IMR-90 (cell line): ENCODE measurements around the gene SOX5. TPM values are rescaled to one million over a fixed set of nuclear protein-coding genes. Genes with fewer than 3 reads are reported as not detected.
"Not testable (repeated sequence)": the region's sequence is repeated elsewhere in the genome, so short reads cannot be mapped to it uniquely, and the experiment has no call there.

Experiments
- ATAC-seq: fragments of 200-7000 bp; cut with Tn5 transposase; 2 replicates; pipeline ENCODE4 v1.9.1; 2020; ENCODE audit warnings: low read depth, mild to moderate bottlenecking, moderate library complexity
- BruUV-seq: library from RNA; stranded (reverse); fragments of 400-500 nt; replicated peaks from 2 replicates; lab custom pipeline; 2021; lab: Mats Ljungman, UMichigan
- CTCF ChIA-PET: fragments of 300-600 bp; formaldehyde crosslinking; extraction: SDS; loops from one replicate; lab custom pipeline; 2021; ENCODE audit warnings: antibody characterized with exemption; lab: Yijun Ruan, JAX
- POLR2A ChIA-PET: fragments of 300-600 bp; sonication (Branson Sonifier 250); formaldehyde crosslinking; loops from one replicate; lab custom pipeline; 2022; ENCODE audit warnings: antibody characterized with exemption; ENCODE audit not compliant: unreplicated experiment; lab: Charles Lee
- DNase-seq: peaks from one replicate; pipeline ENCODE4 v3.0.0; 2013
- H2AFZ ChIP-seq: replicated peaks from 2 replicates; pipeline ENCODE3; 2013; ENCODE audit warnings: low read length, mild to moderate bottlenecking; ENCODE audit not compliant: poor library complexity
- H2AK5ac ChIP-seq: 2 replicates; pipeline ENCODE4 v1.6.1; 2013; ENCODE audit warnings: low read depth, low read length, inconsistent platforms
- H2AK9ac ChIP-seq: replicated peaks from 2 replicates; pipeline ENCODE3; 2013; ENCODE audit warnings: mild to moderate bottlenecking, low read depth, low read length, moderate library complexity; ENCODE audit not compliant: poor library complexity
- H2BK120ac ChIP-seq: 2 replicates; pipeline ENCODE4 v1.6.1; 2013; ENCODE audit warnings: low read depth, low read length, inconsistent platforms
- H2BK15ac ChIP-seq: 3 replicates; pipeline ENCODE4 v1.6.1; 2013; ENCODE audit warnings: low read depth, low read length, inconsistent platforms
- H2BK20ac ChIP-seq: 2 replicates; pipeline ENCODE4 v1.6.1; 2013; ENCODE audit warnings: low read depth, mild to moderate bottlenecking, inconsistent platforms, low read length, moderate library complexity
- H2BK5ac ChIP-seq: 2 replicates; pipeline ENCODE4 v1.6.1; 2013; ENCODE audit warnings: mild to moderate bottlenecking, low read depth, low read length, inconsistent platforms; ENCODE audit not compliant: poor library complexity, severe bottlenecking
- H3K14ac ChIP-seq: replicated peaks from 2 replicates; pipeline ENCODE4 v1.6.1; 2013; ENCODE audit warnings: low read depth, low read length, inconsistent platforms
- H3K18ac ChIP-seq: 2 replicates; pipeline ENCODE4 v1.6.1; 2013; ENCODE audit warnings: low read depth, low read length, control low read depth
- H3K23ac ChIP-seq: 2 replicates; pipeline ENCODE4 v1.6.1; 2013; ENCODE audit warnings: low read depth, low read length, inconsistent platforms
- H3K27ac ChIP-seq: 2 replicates; pipeline ENCODE4 v1.5.1; 2013; ENCODE audit warnings: mild to moderate bottlenecking, control low read depth, low read length; ENCODE audit not compliant: insufficient read depth
- H3K27me3 ChIP-seq: 2 replicates; pipeline ENCODE4 v1.6.1; 2013; ENCODE audit warnings: low read length; ENCODE audit not compliant: control insufficient read depth, insufficient read depth
- H3K36me3 ChIP-seq: 2 replicates; pipeline ENCODE4 v1.6.1; 2013; ENCODE audit warnings: low read length, mixed read lengths; ENCODE audit not compliant: control insufficient read depth, insufficient read depth
- H3K4ac ChIP-seq: 2 replicates; pipeline ENCODE4 v1.6.1; 2013; ENCODE audit warnings: low read depth, low read length, inconsistent platforms
- H3K4me1 ChIP-seq: 2 replicates; pipeline ENCODE4 v1.6.1; 2013; ENCODE audit warnings: low read length, mixed read lengths; ENCODE audit not compliant: control insufficient read depth, insufficient read depth
- H3K4me2 ChIP-seq: 2 replicates; pipeline ENCODE4 v1.6.1; 2013; ENCODE audit warnings: low read depth, mild to moderate bottlenecking, control low read depth, low read length, moderate library complexity
- H3K4me3 ChIP-seq: 2 replicates; pipeline ENCODE4 v1.5.1; 2013; ENCODE audit warnings: low read depth, mild to moderate bottlenecking, control low read depth, low read length, moderate library complexity; ENCODE audit not compliant: insufficient read depth
- H3K56ac ChIP-seq: 2 replicates; pipeline ENCODE4 v1.6.1; 2013; ENCODE audit warnings: low read length, inconsistent platforms; ENCODE audit not compliant: insufficient read depth; ENCODE audit errors: extremely low read depth
- H3K79me1 ChIP-seq, 2 experiments: 2 replicates each; pipeline ENCODE4 v1.6.1; 2013; ENCODE audit warnings: low read length in 2 of 2, inconsistent platforms in 1 of 2, low read depth in 1 of 2
- H3K9ac ChIP-seq: 2 replicates; pipeline ENCODE4 v1.6.1; 2013; ENCODE audit warnings: low read depth, low read length, control low read depth
- H3K9me1 ChIP-seq: 2 replicates; pipeline ENCODE4 v1.6.1; 2013; ENCODE audit warnings: low read length, inconsistent platforms; ENCODE audit not compliant: insufficient read depth
- H3K9me3 ChIP-seq: 2 replicates; pipeline ENCODE4 v1.6.1; 2013; ENCODE audit warnings: low read length; ENCODE audit not compliant: control insufficient read depth, insufficient read depth
- H4K20me1 ChIP-seq: 2 replicates; pipeline ENCODE4 v1.6.1; 2013; ENCODE audit warnings: low read length, inconsistent platforms; ENCODE audit not compliant: insufficient read depth
- H4K5ac ChIP-seq: 2 replicates; pipeline ENCODE4 v1.6.1; 2013; ENCODE audit warnings: mild to moderate bottlenecking, low read depth, low read length, control low read depth
- H4K8ac ChIP-seq, 2 experiments: 2 replicates each; pipeline ENCODE4 v1.6.1; 2013; ENCODE audit warnings: low read depth in 2 of 2, low read length in 2 of 2, control low read depth in 1 of 2, inconsistent platforms in 1 of 2
- H4K91ac ChIP-seq: 2 replicates; pipeline ENCODE4 v1.6.1; 2013; ENCODE audit warnings: low read depth, low read length, inconsistent platforms; ENCODE audit not compliant: insufficient read depth
- WGBS, 2 experiments: methylation state at CpG; one replicate each; pipeline versions ENCODE4 v1.1.5 to v1.1.7; 2013; ENCODE audit warnings: missing lambda C conversion rate in 2 of 2; ENCODE audit not compliant: insufficient read length in 1 of 2; ENCODE audit errors: extremely low coverage in 2 of 2; 5-methylcytosine and 5-hydroxymethylcytosine counted together
- dilution Hi-C: fragments of 300-500 bp; cut with HindIII; formaldehyde crosslinking; loops from one replicate; pipeline ENCODE4 v1.14.3; 2018; ENCODE audit warnings: low sequenced_read_pairs; ENCODE audit not compliant: unreplicated experiment
- in situ Hi-C: fragments of 300-500 bp; cut with MboI; formaldehyde crosslinking; loops from 3 replicates; pipeline ENCODE4 v1.14.3; 2019; ENCODE audit warnings: low sequenced_read_pairs, inconsistent platforms, mixed read lengths
- intact Hi-C: fragments of 100-400 bp; cut with micrococcal nuclease; formaldehyde crosslinking; loops from 2 replicates; pipeline ENCODE4 v1.10.0; 2022
- polyA plus RNA-seq, 3 experiments: library from polyadenylated mRNA; depleted of rRNA; stranded (reverse); fragments of >200 nt; gene quantifications; 2 replicates each; pipeline ENCODE4 v1.2.3, GENCODE V29; 2012; ENCODE audit warnings: low replicate concordance in 1 of 3
- total RNA-seq: library from RNA; depleted of rRNA; stranded (reverse); fragments of >200 nt; gene quantifications from 2 replicates; pipeline ENCODE4 v1.2.3, GENCODE V29; 2012

SOX5 gene
- total and polyA plus RNA-seq, 2 of the 4 experiments (the other 2 are of a cell fraction) = 1.1 to 13.1 TPM

GRCh38 chr12:23491029-23491428, 458.4 kb downstream of the SOX5 start:
- in situ Hi-C loops = not testable (repeated sequence)

More at GRCh38 chr12:23491029-23491428, 458.4 kb downstream of the SOX5 start:
- POLR2A ChIA-PET, H4K91ac ChIP-seq, dilution Hi-C loops, H2BK20ac ChIP-seq, DNase-seq, H2AK5ac ChIP-seq, ATAC-seq, H3K27me3 ChIP-seq, H2AK9ac ChIP-seq, H2BK5ac ChIP-seq, H2BK120ac ChIP-seq, H3K9ac ChIP-seq, H3K4me2 ChIP-seq, intact Hi-C loops, H3K4ac ChIP-seq, H3K9me3 ChIP-seq, H4K5ac ChIP-seq, H4K8ac ChIP-seq, H3K4me3 ChIP-seq, H3K23ac ChIP-seq, H2AFZ ChIP-seq, H3K14ac ChIP-seq, H2BK15ac ChIP-seq, H3K18ac ChIP-seq, H3K36me3 ChIP-seq, H3K79me1 ChIP-seq, H3K9me1 ChIP-seq, BruUV-seq, CTCF ChIA-PET, H3K27ac ChIP-seq, H3K56ac ChIP-seq, H3K4me1 ChIP-seq, H4K20me1 ChIP-seq: not testable (repeated sequence)
- no CpG with 5 or more reads among the region's 3 CpGs for WGBS, 2 experiments
